Activated CD8-positive, alpha-beta memory T cell treated with anti-CD3 and anti-CD28 coated beads, Interleukin-2, amount 10 ng/mL, durations not matched to agents 7 days and 5 days (primary cell): Measurements from ENCODE around the gene DMRTA1. TPM values are rescaled to one million over a fixed set of nuclear protein-coding genes. Genes with fewer than 3 reads are reported as not detected.
"Not testable (repeated sequence)": the region's sequence is repeated elsewhere in the genome, so short reads cannot be mapped to it uniquely, and the experiment has no call there.

Source experiments
- ATAC-seq: fragments of 150-1000 bp; cut with Tn5 transposase; one replicate; pipeline ENCODE4 v1.10.0; 2021; ENCODE audit warnings: moderate library complexity
- CTCF ChIA-PET: fragments of 350-600 bp; sonication (Branson Sonifier 250); formaldehyde crosslinking; loops from one replicate; lab custom pipeline; 2021; ENCODE audit warnings: antibody characterized with exemption; lab: Charles Lee
- DNase-seq: peaks from one replicate; pipeline ENCODE4 v3.0.0-alpha.2; 2020
- H3K27ac Mint-ChIP-seq: one replicate; pipeline ENCODE4 v1.8.0; 2021; ENCODE audit warnings: mild to moderate bottlenecking, mixed read lengths
- H3K27me3 Mint-ChIP-seq: one replicate; pipeline ENCODE4 v1.8.0; 2021; ENCODE audit warnings: mixed read lengths
- H3K36me3 Mint-ChIP-seq: one replicate; pipeline ENCODE4 v1.8.0; 2021; ENCODE audit warnings: mild to moderate bottlenecking, mixed read lengths
- H3K4me1 Mint-ChIP-seq: one replicate; pipeline ENCODE4 v1.8.0; 2021; ENCODE audit warnings: mixed read lengths
- H3K4me3 Mint-ChIP-seq: one replicate; pipeline ENCODE4 v1.8.0; 2021; ENCODE audit warnings: mild to moderate bottlenecking, moderate library complexity, mixed read lengths
- H3K9me3 Mint-ChIP-seq: one replicate; pipeline ENCODE4 v1.8.0; 2022; ENCODE audit warnings: low read depth, mixed read lengths
- total RNA-seq, 2 experiments: library from RNA; stranded (reverse); gene quantifications; one replicate each; pipeline ENCODE4 v1.2.3, GENCODE V29; 2021

The DMRTA1 gene
- total RNA-seq: not detected

DNA sequence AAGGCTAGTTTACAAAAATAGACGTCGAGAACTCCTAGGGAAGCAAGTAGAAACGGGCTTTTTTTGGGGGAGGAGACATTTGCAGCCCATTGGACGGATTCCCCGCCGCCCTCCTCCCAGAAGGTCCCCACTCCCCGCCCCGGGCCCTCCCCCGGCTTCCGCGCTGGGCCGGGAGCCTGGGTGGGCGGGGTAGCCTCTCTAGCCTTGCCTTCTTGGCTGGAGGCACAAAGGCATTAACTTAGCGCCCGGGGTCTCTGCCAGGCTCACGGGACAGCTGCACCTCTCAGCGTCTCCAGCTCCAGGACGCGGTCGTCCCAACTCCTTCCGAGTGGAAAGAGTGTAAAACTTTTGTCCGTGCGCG, at the start of gene DMRTA1:
TSS of gene DMRTA1 (plus strand) at position 236 of the 361 bp plus-strand sequence. CDS start 242 bp downstream, outside the sequence.
- peaks cover 53% of the 10 kb centered on the region for H3K27me3 Mint-ChIP-seq
- CTCF ChIA-PET: no interaction called here
- peaks cover 3% of the 10 kb centered on the region for H3K4me1 Mint-ChIP-seq
- peak within 1 kb of the TSS; percentile 33 for H3K4me3 Mint-ChIP-seq
- H3K9me3 Mint-ChIP-seq: no peaks in the 10 kb centered on the region
- no peaks in the 10 kb centered on the region for H3K36me3 Mint-ChIP-seq
- DNase-seq (no peak), ATAC-seq (peak; percentile 39)
- no peak within 1 kb of the TSS for H3K27ac Mint-ChIP-seq

GRCh38 chr9:22401671-22402070, 45.0 kb upstream of the DMRTA1 start:
- no peak overlapping the region for H3K4me3 Mint-ChIP-seq
- CTCF ChIA-PET: no interaction called here
- H3K27ac Mint-ChIP-seq: no peak overlapping the region
- no peaks in the 10 kb centered on the region for H3K4me1 Mint-ChIP-seq
- no peaks in the 10 kb centered on the region for H3K27me3 Mint-ChIP-seq
- DNase-seq: no peak
- no peaks in the 10 kb centered on the region for H3K9me3 Mint-ChIP-seq
- no peak for ATAC-seq
- H3K36me3 Mint-ChIP-seq: no peaks in the 10 kb centered on the region

DNA sequence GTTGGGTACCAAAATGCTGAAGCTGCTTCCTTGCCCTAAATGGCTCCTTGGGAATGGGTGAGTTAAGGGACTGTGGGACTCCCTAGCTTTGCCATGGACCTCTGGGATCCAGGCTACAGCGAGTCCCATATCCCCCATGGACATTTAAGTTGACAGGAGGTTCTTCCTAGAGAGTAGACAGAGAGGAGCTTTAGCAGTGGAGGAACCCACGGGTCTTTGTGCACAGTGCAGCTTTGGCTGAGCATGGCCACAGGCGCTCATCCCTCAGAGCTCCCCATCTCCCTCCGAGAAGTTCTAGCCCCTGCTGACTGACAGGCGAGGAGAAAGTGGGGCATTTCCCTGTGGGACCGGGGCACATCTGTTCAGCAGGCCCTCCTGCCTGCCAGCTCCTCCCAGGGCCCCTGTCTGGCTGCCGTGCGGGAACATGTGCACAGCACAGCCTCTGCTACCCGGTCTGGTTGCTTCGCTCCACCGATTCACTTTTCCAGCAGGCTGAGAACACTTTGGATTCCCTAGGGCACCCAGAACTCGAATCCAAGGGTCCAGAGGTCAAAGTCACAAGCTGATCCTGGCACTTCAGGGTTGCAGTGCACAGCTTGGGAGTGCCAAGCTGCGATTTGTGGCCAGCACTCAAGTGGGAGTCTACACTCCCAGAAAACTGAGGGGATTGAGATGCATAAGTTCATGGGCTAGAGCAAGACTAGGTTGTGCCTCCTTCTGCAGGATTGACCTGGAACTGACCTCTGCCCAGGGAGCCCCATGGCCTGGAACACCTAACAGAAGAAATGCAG, 40.6 kb upstream of the DMRTA1 start:
- ATAC-seq (no peak), DNase-seq (no peak)
- Mint-ChIP-seq H3K4me1 (no peaks in the 10 kb centered on the region), H3K4me3 (no peak overlapping the region), H3K36me3 (no peaks in the 10 kb centered on the region), H3K9me3 (no peaks in the 10 kb centered on the region), H3K27me3 (no peaks in the 10 kb centered on the region), H3K27ac (no peak overlapping the region)
- CTCF ChIA-PET: no interaction called here

DNA sequence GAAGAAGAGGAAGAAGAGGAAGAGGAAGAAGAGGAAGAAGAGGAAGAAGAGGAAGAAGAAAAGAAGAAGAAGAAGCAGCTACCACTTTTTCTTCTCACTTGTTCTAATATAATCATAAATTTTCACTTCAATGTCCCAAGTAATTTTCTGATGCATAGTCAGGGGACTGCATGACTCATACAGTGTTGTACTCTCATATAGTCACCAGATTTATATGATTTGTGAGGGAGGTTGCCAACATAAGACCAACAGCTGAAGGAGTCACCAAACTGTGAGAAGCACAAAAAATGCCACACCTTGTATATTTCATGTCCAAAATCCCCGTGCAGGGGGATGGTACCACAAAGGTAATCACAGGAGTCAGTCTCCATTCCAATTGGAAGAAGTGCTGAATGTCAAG, 32.7 kb upstream of the DMRTA1 start:
- no peaks in the 10 kb centered on the region for H3K27me3 Mint-ChIP-seq
- no peak for DNase-seq
- H3K36me3 Mint-ChIP-seq: no peaks in the 10 kb centered on the region
- no peaks in the 10 kb centered on the region for H3K9me3 Mint-ChIP-seq
- CTCF ChIA-PET: no interaction called here
- H3K4me1 Mint-ChIP-seq: no peaks in the 10 kb centered on the region
- ATAC-seq: no peak
- H3K27ac Mint-ChIP-seq: no peak overlapping the region
- H3K4me3 Mint-ChIP-seq: no peak overlapping the region

DNA sequence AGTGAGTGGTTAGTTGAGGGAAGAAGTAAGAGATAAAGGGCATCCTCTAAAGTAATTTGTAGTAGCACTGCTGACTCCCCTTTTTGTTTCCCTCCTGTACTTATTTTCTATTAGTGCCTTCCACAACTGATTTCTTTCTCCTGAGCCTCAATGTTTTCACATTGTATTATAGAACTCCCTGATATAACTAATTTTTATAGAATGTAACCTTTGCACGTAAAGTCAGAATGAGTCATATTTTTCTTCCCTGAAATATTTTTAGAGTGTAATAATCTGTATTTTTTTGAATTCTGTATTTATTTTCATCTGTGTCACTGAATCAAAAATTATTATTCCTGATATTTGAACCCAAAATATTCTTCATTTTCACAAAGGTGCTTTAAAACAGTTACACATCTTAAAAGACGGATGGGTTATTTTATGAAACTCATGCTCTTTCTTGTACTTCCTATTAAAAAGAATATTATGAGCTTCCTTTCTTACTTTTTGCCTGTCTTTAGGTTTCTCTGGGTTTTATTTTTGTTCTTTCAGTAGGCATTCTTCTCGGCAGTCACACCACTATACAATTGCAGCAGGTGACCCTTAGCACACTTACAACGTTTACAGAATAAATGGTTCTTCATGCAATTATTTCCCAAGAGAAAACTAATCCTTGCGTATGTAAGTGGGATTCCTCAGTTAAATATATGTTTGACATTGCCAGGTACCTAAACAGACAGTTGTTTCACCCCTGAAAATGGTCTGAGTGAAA, 30.5 kb upstream of the DMRTA1 start:
- DNase-seq (no peak), ATAC-seq (no peak)
- Mint-ChIP-seq H3K27me3 (no peaks in the 10 kb centered on the region), H3K36me3 (no peaks in the 10 kb centered on the region), H3K27ac (no peak overlapping the region), H3K9me3 (no peaks in the 10 kb centered on the region), H3K4me3 (no peak overlapping the region), H3K4me1 (no peaks in the 10 kb centered on the region)
- CTCF ChIA-PET: no interaction called here

- H3K4me1 Mint-ChIP-seq: no peaks in the 10 kb centered on the region
- no peaks in the 10 kb centered on the region for H3K27me3 Mint-ChIP-seq
- H3K4me3 Mint-ChIP-seq: no peak overlapping the region
- H3K9me3 Mint-ChIP-seq: no peaks in the 10 kb centered on the region
- no peaks in the 10 kb centered on the region for H3K36me3 Mint-ChIP-seq
- CTCF ChIA-PET: no interaction called here
- DNase-seq: no peak
- no peak overlapping the region for H3K27ac Mint-ChIP-seq
- ATAC-seq: no peak
These were observed 29.9 kb upstream of the DMRTA1 start for GRCh38 chr9:22416692-22417060.

GRCh38 chr9:22423566-22423965, 23.1 kb upstream of the DMRTA1 start:
- no peaks in the 10 kb centered on the region for H3K36me3 Mint-ChIP-seq
- no peaks in the 10 kb centered on the region for H3K9me3 Mint-ChIP-seq
- ATAC-seq (no peak), DNase-seq (no peak)
- no peak overlapping the region for H3K4me3 Mint-ChIP-seq
- H3K27ac Mint-ChIP-seq: no peak overlapping the region
- H3K4me1 Mint-ChIP-seq: no peaks in the 10 kb centered on the region
- CTCF ChIA-PET: no interaction called here
- no peaks in the 10 kb centered on the region for H3K27me3 Mint-ChIP-seq

- Mint-ChIP-seq H3K36me3 (no peaks in the 10 kb centered on the region), H3K4me1 (no peaks in the 10 kb centered on the region), H3K4me3 (no peak overlapping the region), H3K9me3 (no peaks in the 10 kb centered on the region), H3K27me3 (peaks cover 4% of the 10 kb centered on the region), H3K27ac (no peak overlapping the region)
- DNase-seq: no peak
- CTCF ChIA-PET: no interaction called here
- ATAC-seq: no peak
These were observed 22.0 kb upstream of the DMRTA1 start for GRCh38 chr9:22424616-22425015.

GRCh38 chr9:22425551-22425950, 21.1 kb upstream of the DMRTA1 start:
- CTCF ChIA-PET: interaction anchor here (1.2 kb wide), 1 partner anchor 20 kb away, joined by 4 read pairs; no protein-coding TSS in a partner anchor
- Mint-ChIP-seq H3K36me3 (no peaks in the 10 kb centered on the region), H3K4me1 (no peaks in the 10 kb centered on the region), H3K27ac (no peak overlapping the region), H3K27me3 (peaks cover 4% of the 10 kb centered on the region), H3K9me3 (no peaks in the 10 kb centered on the region), H3K4me3 (no peak overlapping the region)
- DNase-seq (no peak), ATAC-seq (no peak)

- CTCF ChIA-PET: interaction anchor here (1.2 kb wide), 1 partner anchor 25 kb away, joined by 3 read pairs; no protein-coding TSS in a partner anchor
- DNase-seq: no peak
- no peak for ATAC-seq
- Mint-ChIP-seq H3K27ac (no peak overlapping the region), H3K36me3 (no peaks in the 10 kb centered on the region), H3K4me1 (no peaks in the 10 kb centered on the region), H3K27me3 (peaks cover 14% of the 10 kb centered on the region), H3K9me3 (no peaks in the 10 kb centered on the region), H3K4me3 (no peak overlapping the region)
These were observed 19.3 kb upstream of the DMRTA1 start for GRCh38 chr9:22427226-22427880.

DNA sequence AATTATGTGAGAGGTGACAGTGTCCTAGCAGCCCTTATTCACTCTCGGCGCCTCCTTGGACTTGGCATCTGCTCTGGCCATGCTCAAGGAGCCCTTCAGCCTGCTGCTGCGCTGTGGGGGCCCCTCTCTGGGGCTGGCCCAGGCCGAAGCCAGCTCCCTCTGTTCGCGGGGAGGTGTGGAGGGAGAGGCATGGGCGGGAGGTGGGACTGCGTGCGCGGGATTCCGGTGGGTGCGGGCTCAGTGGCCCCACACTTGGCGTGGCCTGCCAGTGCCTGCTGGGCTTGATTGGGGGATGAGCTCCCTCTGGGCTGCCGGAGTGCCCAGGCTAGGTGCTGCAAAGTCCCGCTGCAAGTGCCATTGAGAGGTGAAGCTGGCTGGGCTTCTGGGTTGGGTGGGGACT, 12.9 kb upstream of the DMRTA1 start:
- no peak for ATAC-seq
- no peak overlapping the region for H3K4me3 Mint-ChIP-seq
- H3K27me3 Mint-ChIP-seq: peaks cover 19% of the 10 kb centered on the region
- H3K4me1 Mint-ChIP-seq: no peaks in the 10 kb centered on the region
- no peak for DNase-seq
- CTCF ChIA-PET: no interaction called here
- no peak overlapping the region for H3K27ac Mint-ChIP-seq
- no peaks in the 10 kb centered on the region for H3K9me3 Mint-ChIP-seq
- H3K36me3 Mint-ChIP-seq: no peaks in the 10 kb centered on the region

DNA sequence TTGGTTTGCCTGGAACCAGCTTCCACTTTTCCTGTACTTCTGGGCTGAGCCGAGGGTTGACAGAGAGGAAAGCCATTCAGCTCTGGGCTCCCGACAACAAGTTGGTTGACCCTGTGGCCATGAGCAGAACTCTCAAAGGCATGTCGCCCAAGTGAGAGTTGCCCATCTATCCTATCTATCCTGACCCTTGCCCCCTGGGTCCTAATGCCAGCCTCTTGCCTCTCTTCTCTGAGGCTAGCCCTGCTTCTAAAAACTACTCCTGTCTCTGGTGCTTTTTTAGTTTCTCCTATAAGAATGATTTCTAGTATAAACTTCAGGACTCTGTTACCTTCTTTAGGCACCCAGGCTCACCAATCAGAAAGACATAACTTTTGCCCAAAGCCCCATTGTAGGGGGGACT, 11.4 kb upstream of the DMRTA1 start:
- ATAC-seq, H3K27ac Mint-ChIP-seq, DNase-seq, H3K9me3 Mint-ChIP-seq, H3K4me3 Mint-ChIP-seq, H3K4me1 Mint-ChIP-seq, CTCF ChIA-PET, H3K36me3 Mint-ChIP-seq: not testable (repeated sequence)
- H3K27me3 Mint-ChIP-seq: peaks cover 15% of the 10 kb centered on the region

DNA sequence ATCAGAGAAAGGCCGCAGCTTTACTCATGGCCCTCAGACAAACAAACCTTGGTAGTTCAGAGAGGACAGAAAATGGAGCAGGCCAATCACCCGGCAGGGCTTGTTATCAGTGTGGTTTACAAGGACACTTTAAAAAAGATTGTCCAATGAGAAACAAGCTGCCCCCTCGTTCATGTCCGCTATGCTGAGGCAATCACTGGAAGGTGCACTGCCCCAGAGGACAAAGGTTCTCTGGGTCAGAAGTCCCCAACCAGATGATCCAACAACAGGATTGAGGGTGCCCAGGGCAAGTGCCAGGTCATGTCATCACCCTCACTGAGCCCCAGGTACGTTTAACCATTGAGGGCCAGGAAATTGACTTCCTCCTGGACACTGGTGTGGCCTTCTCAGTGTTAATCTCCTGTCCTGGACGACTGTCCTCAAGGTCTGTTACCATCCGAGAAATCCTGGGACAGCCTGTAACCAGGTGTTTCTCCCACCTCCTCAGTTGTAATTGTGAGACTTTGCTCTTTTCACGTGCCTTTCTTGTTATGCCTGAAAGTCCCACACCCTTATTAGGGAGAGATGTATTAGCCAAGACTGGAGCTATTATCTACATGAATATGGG, 9.1 kb upstream of the DMRTA1 start:
- H3K4me3 Mint-ChIP-seq, ATAC-seq, H3K4me1 Mint-ChIP-seq, H3K36me3 Mint-ChIP-seq, H3K27me3 Mint-ChIP-seq, H3K9me3 Mint-ChIP-seq, DNase-seq, H3K27ac Mint-ChIP-seq: not testable (repeated sequence)
- CTCF ChIA-PET: interaction anchor here (1.5 kb wide), 1 partner anchor 15 kb away, joined by 4 read pairs; no protein-coding TSS in a partner anchor
